ENCODE results near the gene FNDC3B.

Gene FNDC3B

DNA sequence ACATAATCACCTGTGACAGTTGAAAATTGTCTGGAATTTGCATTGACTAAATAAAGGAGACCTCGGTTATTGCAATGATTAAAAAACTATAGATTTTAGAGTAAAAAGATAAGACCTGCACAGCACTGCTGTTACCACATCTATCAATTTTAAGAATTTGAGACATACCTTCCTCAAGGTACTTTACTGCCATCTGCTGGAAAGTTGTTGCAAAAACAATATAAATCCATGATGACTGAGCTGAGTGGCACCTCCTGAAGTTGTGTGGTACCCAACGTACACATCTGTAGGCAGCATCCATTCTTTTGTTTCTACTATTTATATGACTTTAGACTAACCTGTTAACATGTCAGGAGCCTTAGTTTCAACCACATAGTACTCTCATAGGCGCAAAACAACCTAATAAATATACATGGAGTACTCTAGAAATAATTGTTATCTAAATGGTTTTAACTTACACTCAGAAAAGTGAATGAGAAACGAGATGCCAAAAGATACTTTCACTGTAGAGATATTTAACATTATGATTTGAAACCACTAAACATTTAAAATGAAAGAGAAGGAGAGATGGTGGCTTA lies 302.2 kb downstream of the FNDC3B start:
- Histone ChIP-seq H3K4me3 (ENCODE audit: low read length) (no peak overlapping the region), H3K27ac (ENCODE audit: low read depth, low read length) (no peak overlapping the region), H3K9me3 (ENCODE audit: insufficient read depth, low read depth, low read length) (no peaks in the 10 kb centered on the region), H3K9ac (ENCODE audit: low read depth, low read length) (no peak overlapping the region), H3K27me3 (ENCODE audit: insufficient read depth, low read length) (no peaks in the 10 kb centered on the region), H3K36me3 (ENCODE audit: insufficient read depth, low read length) (peaks cover 89% of the 10 kb centered on the region), H3K4me1 (ENCODE audit: insufficient read depth, low read length) (no peaks in the 10 kb centered on the region)
- WGBS: 75% methylated on average over 2 of the region's 4 CpGs

- Histone ChIP-seq H3K4me3 (ENCODE audit: low read length) (no peak overlapping the region), H3K4me1 (ENCODE audit: insufficient read depth, low read length) (no peaks in the 10 kb centered on the region), H3K9me3 (ENCODE audit: insufficient read depth, low read depth, low read length) (no peaks in the 10 kb centered on the region), H3K36me3 (ENCODE audit: insufficient read depth, low read length) (peaks cover 89% of the 10 kb centered on the region), H3K27me3 (ENCODE audit: insufficient read depth, low read length) (no peaks in the 10 kb centered on the region), H3K27ac (ENCODE audit: low read depth, low read length) (no peak overlapping the region), H3K9ac (ENCODE audit: low read depth, low read length) (no peak overlapping the region)
- WGBS: 97% methylated on average over 3 of the region's 3 CpGs
These were observed 302.8 kb downstream of the FNDC3B start for GRCh38 chr3:172342097-172342659.

DNA sequence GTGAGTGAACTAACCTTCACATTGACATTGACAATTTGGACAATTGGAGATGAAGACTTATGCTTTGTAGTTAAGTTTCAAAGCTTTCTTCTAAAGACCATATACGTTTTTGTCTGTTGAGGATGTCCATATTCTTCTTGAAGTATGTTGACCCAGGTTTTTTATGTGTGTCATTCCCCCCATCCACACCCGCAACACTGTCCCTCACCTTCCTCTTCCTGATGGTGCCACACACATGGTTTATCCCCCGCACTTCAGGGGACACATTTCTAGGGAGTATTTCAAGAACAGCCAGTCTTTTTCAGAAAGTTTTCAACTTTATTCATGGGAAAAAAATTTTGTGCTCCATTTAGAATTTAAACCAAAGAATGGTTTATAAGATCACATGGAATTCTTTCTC lies 303.7 kb downstream of the FNDC3B start:
- Histone ChIP-seq H3K36me3 (ENCODE audit: insufficient read depth, low read length) (peaks cover 91% of the 10 kb centered on the region), H3K4me3 (ENCODE audit: low read length) (no peak overlapping the region), H3K27me3 (ENCODE audit: insufficient read depth, low read length) (no peaks in the 10 kb centered on the region), H3K27ac (ENCODE audit: low read depth, low read length) (no peak overlapping the region), H3K4me1 (ENCODE audit: insufficient read depth, low read length) (no peaks in the 10 kb centered on the region), H3K9me3 (ENCODE audit: insufficient read depth, low read depth, low read length) (no peaks in the 10 kb centered on the region), H3K9ac (ENCODE audit: low read depth, low read length) (no peak overlapping the region)
- WGBS: 97% methylated on average over 3 of the region's 3 CpGs

- WGBS: 96% methylated on average over 9 of the region's 12 CpGs
These were observed 304.6 kb downstream of the FNDC3B start for GRCh38 chr3:172343979-172344378.

DNA sequence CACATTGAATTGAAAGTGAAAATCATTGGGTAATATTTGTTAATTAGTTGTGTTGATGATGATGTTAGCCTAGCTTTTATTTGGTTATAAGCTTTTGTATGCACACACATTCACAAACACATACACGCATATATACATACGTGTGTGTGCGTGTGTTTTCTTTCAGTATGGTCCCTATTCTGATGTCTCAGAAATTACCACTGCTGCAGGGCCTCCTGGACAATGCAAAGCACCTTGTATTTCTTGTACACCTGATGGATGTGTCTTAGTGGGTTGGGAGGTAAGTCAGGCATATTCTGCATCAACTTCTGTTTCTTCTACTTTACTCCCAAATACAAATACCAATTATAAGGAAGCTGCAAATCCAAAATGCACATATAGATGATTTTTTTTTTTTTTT lies 306.8 kb downstream of the FNDC3B start:
- Histone ChIP-seq H3K27ac (ENCODE audit: low read depth, low read length) (no peak overlapping the region), H3K27me3 (ENCODE audit: insufficient read depth, low read length) (no peaks in the 10 kb centered on the region), H3K36me3 (ENCODE audit: insufficient read depth, low read length) (peaks cover 97% of the 10 kb centered on the region), H3K9ac (ENCODE audit: low read depth, low read length) (no peak overlapping the region), H3K4me1 (ENCODE audit: insufficient read depth, low read length) (no peaks in the 10 kb centered on the region), H3K4me3 (ENCODE audit: low read length) (no peak overlapping the region), H3K9me3 (ENCODE audit: insufficient read depth, low read depth, low read length) (no peaks in the 10 kb centered on the region)
- WGBS: 60% methylated on average over 3 of the region's 3 CpGs

More at GRCh38 chr3:172343979-172344378, 304.6 kb downstream of the FNDC3B start:
- no peak overlapping the region for H3K27ac ChIP-seq (ENCODE audit: low read depth, low read length)
- no peaks in the 10 kb centered on the region for H3K27me3 ChIP-seq (ENCODE audit: insufficient read depth, low read length)
- peaks cover 94% of the 10 kb centered on the region for H3K36me3 ChIP-seq (ENCODE audit: insufficient read depth, low read length)
- no peak overlapping the region for H3K9ac ChIP-seq (ENCODE audit: low read depth, low read length)
- no peaks in the 10 kb centered on the region for H3K4me1 ChIP-seq (ENCODE audit: insufficient read depth, low read length)
- no peaks in the 10 kb centered on the region for H3K9me3 ChIP-seq (ENCODE audit: insufficient read depth, low read depth, low read length)
- H3K4me3 ChIP-seq (ENCODE audit: low read length): no peak overlapping the region

DNA sequence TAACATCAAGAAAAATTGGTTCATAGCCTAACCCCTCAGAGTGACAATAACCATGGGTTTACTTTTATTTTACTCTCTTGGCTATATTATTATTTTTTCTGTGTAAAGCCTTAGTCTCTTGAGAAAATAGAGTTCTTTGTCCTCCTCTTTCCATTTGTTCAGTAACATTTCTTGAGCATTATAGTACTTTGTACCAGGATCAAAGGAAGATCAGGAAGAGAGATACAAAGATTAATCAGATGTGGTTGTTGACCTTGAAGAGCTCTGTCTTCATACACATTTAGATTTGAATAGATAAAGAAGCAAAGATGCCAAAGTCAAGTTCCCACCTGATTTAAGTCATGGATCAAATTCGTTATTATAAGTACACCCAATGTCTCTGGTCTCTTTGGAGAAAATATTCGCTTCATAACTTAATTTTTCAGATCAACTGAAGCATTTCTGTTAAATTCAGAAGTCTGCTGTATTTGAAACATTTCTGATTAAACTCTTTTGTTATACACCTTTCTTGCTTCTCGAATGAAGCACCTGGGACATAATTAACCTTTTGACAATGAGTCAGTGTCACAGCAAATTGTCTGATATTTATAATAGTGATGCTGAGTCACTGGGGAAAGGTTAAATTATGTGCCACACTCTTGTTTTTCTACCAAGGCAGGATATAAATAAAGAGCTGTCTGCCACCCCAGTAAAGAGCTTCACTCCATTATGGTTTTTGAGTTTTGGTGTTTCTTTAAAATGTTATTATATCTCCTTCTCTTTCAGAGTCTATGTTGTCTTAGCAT lies 308.7 kb downstream of the FNDC3B start:
- no peaks in the 10 kb centered on the region for H3K4me1 ChIP-seq (ENCODE audit: insufficient read depth, low read length)
- H3K27ac ChIP-seq (ENCODE audit: low read depth, low read length): no peak overlapping the region
- peaks cover 98% of the 10 kb centered on the region for H3K36me3 ChIP-seq (ENCODE audit: insufficient read depth, low read length)
- no peak overlapping the region for H3K9ac ChIP-seq (ENCODE audit: low read depth, low read length)
- H3K27me3 ChIP-seq (ENCODE audit: insufficient read depth, low read length): no peaks in the 10 kb centered on the region
- WGBS: 100% methylated on average over 3 of the region's 3 CpGs
- no peak overlapping the region for H3K4me3 ChIP-seq (ENCODE audit: low read length)
- no peaks in the 10 kb centered on the region for H3K9me3 ChIP-seq (ENCODE audit: insufficient read depth, low read depth, low read length)

DNA sequence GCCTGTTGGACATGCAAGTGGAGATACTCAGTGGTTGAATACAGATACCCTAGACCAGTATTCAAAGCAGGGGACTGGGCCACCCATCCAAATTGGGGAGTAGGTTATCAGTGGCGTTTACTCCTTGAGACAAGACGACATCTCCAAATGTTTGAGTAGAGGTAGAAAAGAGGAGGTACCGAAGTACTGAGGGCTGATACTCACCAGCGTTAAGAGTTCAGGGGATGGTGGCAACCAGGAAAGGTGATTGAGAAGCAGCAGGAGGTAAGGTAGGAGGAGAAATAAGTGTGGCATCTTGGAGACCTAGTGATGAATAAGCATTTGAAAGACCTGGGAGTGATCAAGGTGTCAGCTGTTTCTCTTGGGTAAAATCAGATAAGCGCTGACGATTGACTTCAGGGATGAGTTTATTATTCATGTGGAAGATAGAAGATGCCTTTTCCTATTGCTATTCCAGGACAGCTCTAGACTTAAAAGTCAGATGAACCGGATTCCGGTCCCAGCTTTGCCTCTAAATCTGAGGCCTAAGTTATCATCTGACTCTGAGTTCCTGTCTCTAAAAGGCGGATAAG lies 312.6 kb downstream of the FNDC3B start:
- Histone ChIP-seq H3K4me3 (ENCODE audit: low read length) (no peak overlapping the region), H3K27ac (ENCODE audit: low read depth, low read length) (no peak overlapping the region), H3K36me3 (ENCODE audit: insufficient read depth, low read length) (peaks cover 93% of the 10 kb centered on the region), H3K9ac (ENCODE audit: low read depth, low read length) (no peak overlapping the region), H3K9me3 (ENCODE audit: insufficient read depth, low read depth, low read length) (no peaks in the 10 kb centered on the region), H3K4me1 (ENCODE audit: insufficient read depth, low read length) (no peaks in the 10 kb centered on the region), H3K27me3 (ENCODE audit: insufficient read depth, low read length) (no peaks in the 10 kb centered on the region)
- WGBS: 96% methylated on average over 9 of the region's 9 CpGs

- Histone ChIP-seq H3K9ac (ENCODE audit: low read depth, low read length) (no peak overlapping the region), H3K36me3 (ENCODE audit: insufficient read depth, low read length) (peaks cover 93% of the 10 kb centered on the region), H3K4me1 (ENCODE audit: insufficient read depth, low read length) (no peaks in the 10 kb centered on the region), H3K9me3 (ENCODE audit: insufficient read depth, low read depth, low read length) (no peaks in the 10 kb centered on the region), H3K27ac (ENCODE audit: low read depth, low read length) (no peak overlapping the region), H3K27me3 (ENCODE audit: insufficient read depth, low read length) (no peaks in the 10 kb centered on the region), H3K4me3 (ENCODE audit: low read length) (no peak overlapping the region)
- WGBS: 96% methylated on average over 10 of the region's 10 CpGs
These were observed 313.4 kb downstream of the FNDC3B start for GRCh38 chr3:172352786-172353185.

GRCh38 chr3:172354931-172355499 lies 315.6 kb downstream of the FNDC3B start:
- H3K4me1 ChIP-seq (ENCODE audit: insufficient read depth, low read length): no peaks in the 10 kb centered on the region
- H3K4me3 ChIP-seq (ENCODE audit: low read length): no peak overlapping the region
- H3K9ac ChIP-seq (ENCODE audit: low read depth, low read length): no peak overlapping the region
- WGBS: 95% methylated on average over 3 of the region's 3 CpGs
- H3K36me3 ChIP-seq (ENCODE audit: insufficient read depth, low read length): peaks cover 81% of the 10 kb centered on the region
- no peaks in the 10 kb centered on the region for H3K9me3 ChIP-seq (ENCODE audit: insufficient read depth, low read depth, low read length)
- H3K27ac ChIP-seq (ENCODE audit: low read depth, low read length): no peak overlapping the region
- no peaks in the 10 kb centered on the region for H3K27me3 ChIP-seq (ENCODE audit: insufficient read depth, low read length)

- Histone ChIP-seq H3K27me3 (ENCODE audit: insufficient read depth, low read length) (no peaks in the 10 kb centered on the region), H3K27ac (ENCODE audit: low read depth, low read length) (no peak overlapping the region), H3K9ac (ENCODE audit: low read depth, low read length) (no peak overlapping the region), H3K9me3 (ENCODE audit: insufficient read depth, low read depth, low read length) (no peaks in the 10 kb centered on the region), H3K36me3 (ENCODE audit: insufficient read depth, low read length) (peaks cover 75% of the 10 kb centered on the region), H3K4me3 (ENCODE audit: low read length) (no peak overlapping the region), H3K4me1 (ENCODE audit: insufficient read depth, low read length) (no peaks in the 10 kb centered on the region)
- 100% methylated on average over 1 of the region's 2 CpGs for WGBS
These were observed 316.5 kb downstream of the FNDC3B start for GRCh38 chr3:172355836-172356235.

GRCh38 chr3:172356427-172356826 lies 317.0 kb downstream of the FNDC3B start:
- no peak overlapping the region for H3K9ac ChIP-seq (ENCODE audit: low read depth, low read length)
- no peaks in the 10 kb centered on the region for H3K27me3 ChIP-seq (ENCODE audit: insufficient read depth, low read length)
- peaks cover 75% of the 10 kb centered on the region for H3K36me3 ChIP-seq (ENCODE audit: insufficient read depth, low read length)
- H3K9me3 ChIP-seq (ENCODE audit: insufficient read depth, low read depth, low read length): no peaks in the 10 kb centered on the region
- H3K4me1 ChIP-seq (ENCODE audit: insufficient read depth, low read length): no peaks in the 10 kb centered on the region
- no peak overlapping the region for H3K4me3 ChIP-seq (ENCODE audit: low read length)
- WGBS: 89% methylated on average over 4 of the region's 5 CpGs
- no peak overlapping the region for H3K27ac ChIP-seq (ENCODE audit: low read depth, low read length)

All from HUES64 (cell line).